Panc1 (cell line): ENCODE measurements around the gene MPND. TPM values are rescaled to one million over a fixed set of nuclear protein-coding genes. Genes with fewer than 3 reads are reported as not detected.

Source experiments
- ATAC-seq: fragments of 200-7000 bp; cut with Tn5 transposase; 2 replicates; pipeline ENCODE4 v1.9.1; 2020; ENCODE audit warnings: mild to moderate bottlenecking, moderate library complexity
- BruUV-seq: library from RNA; stranded (reverse); fragments of 400-500 nt; replicated peaks from 2 replicates; lab custom pipeline; 2021; lab: Mats Ljungman, UMichigan
- CTCF ChIA-PET: fragments of 300-600 bp; sonication (Branson Sonifier 250); formaldehyde crosslinking; loops from one replicate; lab custom pipeline; 2022; ENCODE audit warnings: antibody characterized with exemption; lab: Charles Lee
- POLR2A ChIA-PET: fragments of 300-600 bp; sonication (Branson Sonifier 250); formaldehyde crosslinking; loops from one replicate; lab custom pipeline; 2022; ENCODE audit warnings: antibody characterized with exemption; lab: Charles Lee
- DNase-seq: peaks from one replicate; pipeline ENCODE4 v3.0.0-alpha.2; 2010; ENCODE audit warnings: low read depth, low spot score
- H3K27ac ChIP-seq: 2 replicates; pipeline ENCODE4 v1.5.1; 2011; ENCODE audit warnings: mild to moderate bottlenecking, low read length, inconsistent platforms
- H3K27me3 ChIP-seq: fragments of 200-500 bp; sonication (Bioruptor generic); 2 replicates; pipeline ENCODE4 v1.6.0; 2014; ENCODE audit warnings: low read length, inconsistent platforms; ENCODE audit not compliant: control insufficient read depth, insufficient read depth
- H3K36me3 ChIP-seq: fragments of 200-500 bp; sonication (Bioruptor generic); 2 replicates; pipeline ENCODE4 v1.5.1; 2014; ENCODE audit warnings: inconsistent platforms, mild to moderate bottlenecking, low read length, moderate library complexity; ENCODE audit not compliant: control insufficient read depth, insufficient read depth
- H3K4me1 ChIP-seq: 2 replicates; pipeline ENCODE4 v1.5.1; 2011; ENCODE audit warnings: inconsistent platforms, mild to moderate bottlenecking, low read length, moderate library complexity; ENCODE audit not compliant: control insufficient read depth, insufficient read depth
- H3K4me3 ChIP-seq, 2 experiments: 2 replicates each; pipeline ENCODE4 v1.5.1; 2011 to 2012; ENCODE audit warnings: low read depth in 2 of 2, low read length in 2 of 2, mild to moderate bottlenecking in 2 of 2, inconsistent platforms in 1 of 2, moderate library complexity in 1 of 2
- H3K9me3 ChIP-seq: fragments of 200-500 bp; sonication (Bioruptor generic); 2 replicates; pipeline ENCODE4 v1.5.1; 2014; ENCODE audit warnings: low read depth, mild to moderate bottlenecking, inconsistent platforms, low read length, moderate library complexity; ENCODE audit not compliant: control insufficient read depth, insufficient read depth
- POLR2AphosphoS5 ChIP-seq: IDR thresholded peaks from 2 replicates; pipeline ENCODE4 v1.6.1; 2012; ENCODE audit warnings: mild to moderate bottlenecking, low read depth, low read length, moderate library complexity
- SIN3A ChIP-seq: IDR thresholded peaks from 2 replicates; pipeline ENCODE4 v1.6.1; 2012; ENCODE audit warnings: low read depth, mild to moderate bottlenecking, low read length, moderate library complexity, borderline replicate concordance; ENCODE audit not compliant: insufficient read depth
- TCF7L2 ChIP-seq: IDR thresholded peaks from 2 replicates; pipeline ENCODE4 v1.6.1; 2011; ENCODE audit warnings: mild to moderate bottlenecking, low read depth, low read length, inconsistent platforms
- in situ Hi-C: cut with HindIII; loops from 2 replicates; pipeline ENCODE4 v1.10.0; 2016; ENCODE audit warnings: low sequenced_read_pairs, low pct_unique_long_range_greater_than_20kb
- intact Hi-C: fragments of 100-400 bp; cut with micrococcal nuclease; formaldehyde crosslinking; loops from one replicate; pipeline ENCODE4 v1.10.0; 2022; ENCODE audit not compliant: unreplicated experiment
- total RNA-seq: library from RNA; stranded (reverse); gene quantifications from one replicate; pipeline ENCODE4 v1.2.1, GENCODE V29; 2021; ENCODE audit not compliant: unreplicated experiment
- TF ChIP-seq, protein P1 (sequence below), 2 experiments: IDR thresholded peaks; 2 replicates each; pipeline ENCODE4 v1.6.1; 2011 to 2012; ENCODE audit warnings: low read depth in 2 of 2, control low read depth in 1 of 2, low read length in 1 of 2, mild to moderate bottlenecking in 1 of 2, moderate library complexity in 1 of 2; ENCODE audit not compliant: insufficient read depth in 1 of 2
- TF ChIP-seq, protein P2 (sequence below): fragments of 450-650 bp; IDR thresholded peaks from 2 replicates; pipeline ENCODE4 v1.5.1; 2017; ENCODE audit warnings: mild to moderate bottlenecking

Gene MPND
- total RNA-seq, 1 experiment from 2014 or later: 22.9 TPM

DNA sequence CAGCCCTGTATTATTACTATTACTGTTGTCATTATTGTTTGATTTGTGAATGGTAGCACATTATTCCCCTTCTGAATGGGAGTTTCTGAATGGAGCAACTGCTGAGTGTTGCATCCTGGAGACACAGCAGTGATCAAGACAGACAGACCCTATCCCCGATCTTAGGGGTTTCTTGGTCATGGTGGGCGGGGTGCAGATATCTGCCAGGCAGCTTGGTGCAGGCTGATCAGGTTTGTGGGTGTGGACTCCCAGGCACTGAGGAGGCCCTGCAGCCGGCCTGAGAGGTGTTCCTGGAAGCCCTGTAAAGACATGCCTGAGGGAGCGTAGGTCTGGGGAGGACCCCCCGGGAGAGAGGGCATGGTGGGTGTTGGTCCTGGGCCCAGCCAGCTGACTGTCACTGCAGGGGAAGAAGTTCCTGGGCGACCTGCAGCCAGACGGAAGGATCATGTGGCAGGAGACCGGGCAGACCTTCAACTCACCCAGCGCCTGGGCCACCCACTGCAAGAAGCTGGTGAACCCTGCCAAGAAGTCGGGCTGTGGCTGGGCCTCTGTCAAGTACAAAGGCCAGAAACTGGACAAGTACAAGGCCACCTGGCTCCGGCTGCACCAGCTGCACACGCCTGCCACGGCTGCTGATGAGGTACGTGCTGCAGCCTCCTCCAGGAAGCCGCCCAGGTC, 2.1 kb downstream of the MPND start:
- Histone ChIP-seq H3K4me1 (peaks cover 4% of the 10 kb centered on the region), H3K36me3 (no peaks in the 10 kb centered on the region; the same call in 1 of the 2 replicates), H3K4me3 (no peak overlapping the region), H3K27ac (no peak overlapping the region), H3K9me3 (no peaks in the 10 kb centered on the region), H3K27me3 (no peaks in the 10 kb centered on the region)
- TF ChIP-seq, protein P1, sequence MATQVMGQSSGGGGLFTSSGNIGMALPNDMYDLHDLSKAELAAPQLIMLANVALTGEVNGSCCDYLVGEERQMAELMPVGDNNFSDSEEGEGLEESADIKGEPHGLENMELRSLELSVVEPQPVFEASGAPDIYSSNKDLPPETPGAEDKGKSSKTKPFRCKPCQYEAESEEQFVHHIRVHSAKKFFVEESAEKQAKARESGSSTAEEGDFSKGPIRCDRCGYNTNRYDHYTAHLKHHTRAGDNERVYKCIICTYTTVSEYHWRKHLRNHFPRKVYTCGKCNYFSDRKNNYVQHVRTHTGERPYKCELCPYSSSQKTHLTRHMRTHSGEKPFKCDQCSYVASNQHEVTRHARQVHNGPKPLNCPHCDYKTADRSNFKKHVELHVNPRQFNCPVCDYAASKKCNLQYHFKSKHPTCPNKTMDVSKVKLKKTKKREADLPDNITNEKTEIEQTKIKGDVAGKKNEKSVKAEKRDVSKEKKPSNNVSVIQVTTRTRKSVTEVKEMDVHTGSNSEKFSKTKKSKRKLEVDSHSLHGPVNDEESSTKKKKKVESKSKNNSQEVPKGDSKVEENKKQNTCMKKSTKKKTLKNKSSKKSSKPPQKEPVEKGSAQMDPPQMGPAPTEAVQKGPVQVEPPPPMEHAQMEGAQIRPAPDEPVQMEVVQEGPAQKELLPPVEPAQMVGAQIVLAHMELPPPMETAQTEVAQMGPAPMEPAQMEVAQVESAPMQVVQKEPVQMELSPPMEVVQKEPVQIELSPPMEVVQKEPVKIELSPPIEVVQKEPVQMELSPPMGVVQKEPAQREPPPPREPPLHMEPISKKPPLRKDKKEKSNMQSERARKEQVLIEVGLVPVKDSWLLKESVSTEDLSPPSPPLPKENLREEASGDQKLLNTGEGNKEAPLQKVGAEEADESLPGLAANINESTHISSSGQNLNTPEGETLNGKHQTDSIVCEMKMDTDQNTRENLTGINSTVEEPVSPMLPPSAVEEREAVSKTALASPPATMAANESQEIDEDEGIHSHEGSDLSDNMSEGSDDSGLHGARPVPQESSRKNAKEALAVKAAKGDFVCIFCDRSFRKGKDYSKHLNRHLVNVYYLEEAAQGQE (IDR thresholded peaks at IDR 0.05; ENCODE audit: insufficient read depth in 1 of 2, low read depth in 2 of 2, low read length in 1 of 2): no peak
- TF ChIP-seq SIN3A: no peak
- TF ChIP-seq POLR2AphosphoS5: no peak
- TF ChIP-seq, protein P2, sequence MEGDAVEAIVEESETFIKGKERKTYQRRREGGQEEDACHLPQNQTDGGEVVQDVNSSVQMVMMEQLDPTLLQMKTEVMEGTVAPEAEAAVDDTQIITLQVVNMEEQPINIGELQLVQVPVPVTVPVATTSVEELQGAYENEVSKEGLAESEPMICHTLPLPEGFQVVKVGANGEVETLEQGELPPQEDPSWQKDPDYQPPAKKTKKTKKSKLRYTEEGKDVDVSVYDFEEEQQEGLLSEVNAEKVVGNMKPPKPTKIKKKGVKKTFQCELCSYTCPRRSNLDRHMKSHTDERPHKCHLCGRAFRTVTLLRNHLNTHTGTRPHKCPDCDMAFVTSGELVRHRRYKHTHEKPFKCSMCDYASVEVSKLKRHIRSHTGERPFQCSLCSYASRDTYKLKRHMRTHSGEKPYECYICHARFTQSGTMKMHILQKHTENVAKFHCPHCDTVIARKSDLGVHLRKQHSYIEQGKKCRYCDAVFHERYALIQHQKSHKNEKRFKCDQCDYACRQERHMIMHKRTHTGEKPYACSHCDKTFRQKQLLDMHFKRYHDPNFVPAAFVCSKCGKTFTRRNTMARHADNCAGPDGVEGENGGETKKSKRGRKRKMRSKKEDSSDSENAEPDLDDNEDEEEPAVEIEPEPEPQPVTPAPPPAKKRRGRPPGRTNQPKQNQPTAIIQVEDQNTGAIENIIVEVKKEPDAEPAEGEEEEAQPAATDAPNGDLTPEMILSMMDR: no peak
- TF ChIP-seq TCF7L2: no peak
- CTCF ChIA-PET: no interaction called here
- DNase-seq (no peak), ATAC-seq (no peak)
- POLR2A ChIA-PET: no interaction called here
- TSS peak; percentile 84 for BruUV-seq
- intact Hi-C loops (no loop called here), in situ Hi-C loops (no loop called here)

DNA sequence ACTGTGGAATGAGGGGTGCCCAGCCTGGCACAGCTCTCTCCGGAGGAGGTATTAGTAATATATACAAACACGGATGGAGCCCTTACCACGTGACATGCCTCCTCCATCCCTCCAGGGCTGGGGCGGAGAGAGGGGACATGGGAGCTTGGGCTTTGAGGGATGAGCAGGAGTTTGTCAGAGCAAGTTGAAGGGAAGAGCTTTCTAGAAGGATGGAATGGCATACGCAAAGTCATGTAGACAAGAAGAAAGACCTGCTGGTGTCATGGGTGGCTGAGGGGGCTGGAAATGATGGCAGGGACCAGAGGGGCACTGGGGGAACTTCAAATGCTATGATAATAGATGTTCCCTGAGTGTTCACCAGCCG, 2.6 kb downstream of the MPND start:
- ChIA-PET POLR2A (no interaction called here), CTCF (no interaction called here)
- intact Hi-C loops: no loop called here
- Histone ChIP-seq H3K36me3 (no peaks in the 10 kb centered on the region; the same call in 1 of the 2 replicates), H3K4me1 (peaks cover 4% of the 10 kb centered on the region), H3K4me3 (no peak overlapping the region), H3K9me3 (no peaks in the 10 kb centered on the region), H3K27ac (no peak overlapping the region), H3K27me3 (no peaks in the 10 kb centered on the region)
- in situ Hi-C loops: no loop called here
- DNase-seq (no peak), ATAC-seq (no peak)
- BruUV-seq: no TSS peak
- TF ChIP-seq, protein P1 (IDR thresholded peaks at IDR 0.05; ENCODE audit: insufficient read depth in 1 of 2, low read depth in 2 of 2, low read length in 1 of 2): no peak
- TF ChIP-seq, protein P2: no peak
- TF ChIP-seq POLR2AphosphoS5 (no peak), TCF7L2 (no peak), SIN3A (no peak)
